ENCODE measurements around the gene GADD45B.
"Not testable (repeated sequence)": the region's sequence is repeated elsewhere in the genome, so short reads cannot be mapped to it uniquely, and the experiment has no call there.

GADD45B gene

DNA sequence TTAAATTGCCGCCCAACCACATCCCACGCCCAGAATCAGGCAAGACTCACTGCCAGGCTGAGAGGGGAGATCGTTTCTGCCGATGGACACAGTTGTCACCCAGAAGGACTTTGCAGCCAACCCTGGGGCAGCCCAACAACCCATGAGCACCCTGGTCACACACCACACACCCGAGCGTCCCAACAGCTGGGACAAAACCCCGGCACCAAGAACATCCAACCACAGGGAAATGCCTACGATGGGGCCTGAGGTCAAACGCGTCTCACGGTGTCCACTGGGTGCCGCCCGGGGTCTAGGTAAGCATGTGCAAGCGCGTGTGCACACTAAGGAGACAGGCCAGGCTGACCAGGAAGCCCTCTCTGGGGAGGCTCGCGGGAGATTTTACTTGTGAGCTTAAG lies 32.1 kb upstream of the GADD45B start:
- no peak for DNase-seq (ENCODE audit: low read depth)

DNA sequence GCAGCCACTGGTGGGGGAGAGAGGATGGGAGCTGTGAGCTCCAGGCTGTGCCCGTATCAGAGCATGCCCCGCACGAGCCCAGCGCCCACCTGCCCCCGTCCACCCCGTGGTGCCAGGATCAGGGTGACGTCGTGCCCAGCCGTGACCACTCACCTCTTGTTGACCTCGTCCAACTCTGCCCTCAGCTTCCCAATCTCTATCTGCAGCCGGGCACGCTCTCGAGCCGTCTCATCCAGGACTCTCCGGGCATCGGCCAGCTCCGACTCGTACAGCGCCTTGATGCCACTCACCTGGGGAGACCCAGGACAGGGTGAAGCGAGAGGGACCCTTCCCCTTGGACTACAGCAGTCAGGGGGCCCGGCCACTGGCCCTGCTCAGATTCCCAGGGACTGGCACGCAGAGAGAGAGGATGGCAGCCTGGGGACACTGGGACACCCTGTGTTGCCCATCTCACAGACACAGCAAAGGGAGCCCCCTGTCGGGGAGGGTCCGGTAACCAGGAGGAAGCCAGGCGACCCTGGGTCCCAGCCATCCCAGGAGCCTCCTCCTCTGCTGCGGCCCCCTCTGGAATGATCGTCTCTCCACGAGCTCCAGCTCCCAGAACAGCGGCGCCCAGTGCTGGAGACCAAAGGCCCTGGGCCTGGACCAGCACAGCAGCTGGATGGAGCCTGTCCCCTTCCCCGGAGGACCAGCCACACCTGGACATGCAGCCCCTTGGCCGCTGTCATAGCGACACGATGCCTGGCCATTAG lies 31.5 kb upstream of the GADD45B start:
- DNase-seq (ENCODE audit: low read depth): no peak

DNA sequence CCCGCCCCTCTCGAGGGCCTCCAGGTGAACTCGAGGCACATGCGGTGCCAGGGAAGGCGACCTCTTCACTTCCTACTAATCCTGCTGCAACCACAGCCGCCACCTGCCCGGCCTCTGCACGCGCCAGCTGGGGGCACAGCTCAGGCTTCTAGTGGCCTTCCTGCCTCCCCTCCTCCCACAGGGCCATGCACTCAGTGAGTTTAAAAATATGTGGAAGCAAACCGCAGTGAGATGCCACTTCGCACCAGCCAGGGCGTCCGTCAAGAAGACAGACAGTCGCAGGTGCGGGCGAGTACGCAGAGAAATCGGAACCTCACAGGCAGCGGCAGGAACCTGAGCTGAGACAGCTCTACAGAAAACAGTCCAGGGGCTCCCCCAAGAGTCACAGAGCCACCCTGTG lies 29.5 kb upstream of the GADD45B start:
- DNase-seq (ENCODE audit: low read depth): no peak

DNA sequence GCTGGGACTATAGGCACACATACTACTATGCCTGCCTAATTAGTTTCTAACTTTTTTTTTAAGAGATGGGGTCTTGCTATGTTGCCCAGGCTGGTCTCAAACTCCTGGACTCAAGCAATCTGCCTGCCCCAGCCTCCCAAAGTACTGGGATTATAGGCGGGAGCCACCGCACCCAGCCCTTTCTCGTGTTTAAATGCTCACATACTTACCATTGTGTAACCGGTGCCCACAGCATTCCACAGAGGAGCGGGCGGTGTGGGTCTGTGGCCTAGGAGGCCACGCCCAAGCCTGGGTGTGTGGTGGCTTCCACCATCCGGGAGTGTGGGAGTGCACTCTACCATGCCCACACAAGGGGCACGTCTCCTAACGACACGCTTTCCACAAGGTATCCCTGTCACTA lies 26.9 kb upstream of the GADD45B start:
- no peak for DNase-seq (ENCODE audit: low read depth)

DNA sequence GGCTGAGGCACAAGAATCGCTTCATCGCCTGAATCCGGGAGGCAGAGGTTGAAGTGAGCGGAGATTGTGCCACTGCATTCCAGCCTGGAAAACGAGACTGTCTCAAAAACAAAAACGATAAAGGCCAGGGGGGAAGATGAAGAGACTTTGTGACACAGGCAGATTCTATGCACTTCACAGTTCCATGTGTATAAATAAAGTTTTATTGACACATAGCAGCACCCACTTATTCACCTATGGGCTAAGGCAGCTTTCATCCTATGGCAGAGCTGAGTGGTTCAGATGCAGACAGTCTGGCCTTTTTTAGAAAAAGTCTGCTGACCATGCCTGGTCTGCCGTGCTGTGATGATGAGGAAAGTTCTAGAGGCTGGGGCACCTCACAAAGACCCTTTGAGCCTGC lies 24.8 kb upstream of the GADD45B start:
- DNase-seq (ENCODE audit: low read depth): no peak

DNA sequence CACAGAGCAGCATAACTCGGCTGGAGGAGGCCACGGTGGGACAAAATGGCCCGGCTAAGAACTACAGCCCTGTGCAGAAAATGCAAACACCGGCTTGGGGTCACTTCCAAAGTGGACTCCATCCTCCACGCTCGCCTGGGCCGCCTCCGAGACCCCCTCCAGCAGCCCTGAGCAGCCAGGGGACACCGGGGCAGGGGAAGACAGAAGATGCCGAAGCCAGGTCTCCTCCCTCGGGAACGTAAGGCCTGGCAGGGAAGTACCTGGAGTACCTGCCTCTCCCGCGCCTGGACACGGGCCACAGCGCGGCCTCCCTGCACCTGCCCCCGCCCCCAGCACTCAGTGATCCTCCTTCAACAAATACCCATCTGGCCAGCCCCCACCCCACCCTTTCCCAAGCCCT lies 24.2 kb upstream of the GADD45B start:
- no peak for DNase-seq (ENCODE audit: low read depth)

DNA sequence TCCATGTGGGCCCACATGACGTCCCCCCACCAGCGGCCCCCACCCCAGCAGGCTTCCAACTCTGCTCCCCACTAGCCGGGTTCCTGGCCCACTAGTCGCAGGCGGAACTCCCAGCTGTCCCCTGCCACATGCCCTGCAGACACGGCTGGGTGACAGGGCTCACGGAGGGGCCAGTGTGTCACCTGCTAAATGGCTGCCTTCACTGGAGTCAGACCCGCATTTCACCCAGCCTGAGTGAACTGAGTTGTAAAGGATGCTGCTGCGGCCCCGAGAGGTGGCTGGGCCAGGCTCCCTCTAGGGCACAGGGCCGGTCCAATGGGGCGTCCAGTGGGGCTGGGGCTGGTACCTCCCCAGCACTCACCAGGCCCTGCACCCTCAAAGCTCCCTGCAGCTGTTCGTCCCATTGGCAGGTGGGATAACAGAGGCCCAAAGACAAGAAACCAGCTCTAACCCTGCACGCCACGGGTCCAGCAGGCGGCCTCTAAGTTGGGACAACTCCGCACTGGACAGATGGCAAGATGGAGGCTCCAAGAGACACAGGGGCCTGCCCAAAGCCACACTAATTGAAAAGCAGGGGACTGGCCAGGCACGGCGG lies 22.4 kb upstream of the GADD45B start:
- DNase-seq (ENCODE audit: low read depth): no peak

DNA sequence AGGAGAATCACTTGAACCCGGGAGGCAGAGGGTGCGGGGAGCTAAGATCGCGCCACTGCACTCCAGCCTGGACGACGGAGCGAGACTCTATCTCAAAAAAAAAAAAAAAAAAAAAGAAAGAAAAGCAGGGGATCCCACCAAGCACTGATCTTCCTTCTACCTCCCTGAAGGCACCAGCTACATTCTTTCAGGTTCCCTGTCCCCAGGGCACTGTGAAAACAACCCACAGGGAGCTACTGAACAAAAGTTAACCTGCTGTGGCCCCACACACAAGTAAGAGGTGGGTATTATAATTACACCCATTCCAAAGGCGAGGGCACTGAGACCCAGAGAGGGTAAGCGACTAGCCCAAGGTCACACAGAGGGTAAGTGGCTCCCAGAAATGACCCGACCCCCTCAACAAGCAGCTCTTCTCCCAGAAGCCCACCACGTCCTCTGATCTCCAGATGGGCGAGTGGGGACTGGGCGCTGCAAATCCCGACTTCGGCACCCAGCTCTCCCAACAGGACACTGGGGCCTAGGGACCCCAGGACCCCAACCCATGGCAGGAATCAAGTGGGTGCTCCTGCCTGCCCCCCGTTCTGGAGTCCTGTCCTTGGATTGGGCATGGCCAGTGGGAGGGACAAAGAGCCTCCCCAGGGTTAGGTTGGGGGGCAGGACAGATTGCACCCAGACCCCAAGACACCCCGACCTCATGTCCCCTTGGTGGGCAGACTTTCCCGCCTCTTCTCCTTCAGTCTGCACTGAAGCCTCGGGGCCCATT lies 21.5 kb upstream of the GADD45B start:
- no peak for DNase-seq (ENCODE audit: low read depth)

DNA sequence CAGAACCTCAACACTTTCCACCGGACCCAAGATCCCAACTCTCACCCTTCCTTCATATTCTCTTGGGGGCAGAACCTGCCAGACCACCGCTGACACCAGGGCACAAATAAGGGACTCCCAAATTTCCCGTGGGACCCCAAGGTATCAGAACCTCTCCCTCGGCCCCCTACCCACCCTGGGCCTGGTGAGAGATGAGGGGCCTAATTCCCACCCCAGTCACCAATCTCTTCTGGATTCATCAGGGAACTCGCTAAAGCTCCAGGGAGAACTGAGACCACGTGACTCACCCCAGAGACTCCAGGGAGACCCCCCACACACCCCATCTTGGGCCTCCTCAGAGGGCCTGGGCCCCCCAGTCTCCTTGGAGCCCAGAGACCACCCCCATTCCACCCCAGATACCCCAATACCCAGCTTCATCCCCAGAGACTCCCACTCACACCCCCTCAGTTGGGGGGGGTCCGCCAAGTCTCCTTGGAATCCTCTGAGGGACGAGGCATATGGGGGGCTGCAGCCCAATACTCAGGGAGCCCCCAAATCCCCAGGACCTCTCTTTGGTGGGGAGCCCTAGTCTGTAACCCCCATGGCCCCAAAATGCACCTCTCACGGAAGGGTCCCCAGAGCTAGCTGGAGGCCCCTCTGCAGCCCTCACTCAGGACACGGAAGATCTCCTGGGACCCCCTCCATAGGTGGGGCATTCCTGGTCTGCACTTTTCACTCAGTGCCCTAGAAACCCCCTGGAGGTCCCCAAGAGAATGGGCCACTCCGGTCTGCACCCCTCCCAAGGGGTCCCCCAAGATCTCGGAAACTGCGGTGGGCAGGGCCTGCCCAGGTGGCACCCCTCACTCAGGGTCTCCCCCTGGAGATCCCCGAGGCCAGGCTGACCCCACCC lies 20.7 kb upstream of the GADD45B start:
- no peak for DNase-seq (ENCODE audit: low read depth)

DNA sequence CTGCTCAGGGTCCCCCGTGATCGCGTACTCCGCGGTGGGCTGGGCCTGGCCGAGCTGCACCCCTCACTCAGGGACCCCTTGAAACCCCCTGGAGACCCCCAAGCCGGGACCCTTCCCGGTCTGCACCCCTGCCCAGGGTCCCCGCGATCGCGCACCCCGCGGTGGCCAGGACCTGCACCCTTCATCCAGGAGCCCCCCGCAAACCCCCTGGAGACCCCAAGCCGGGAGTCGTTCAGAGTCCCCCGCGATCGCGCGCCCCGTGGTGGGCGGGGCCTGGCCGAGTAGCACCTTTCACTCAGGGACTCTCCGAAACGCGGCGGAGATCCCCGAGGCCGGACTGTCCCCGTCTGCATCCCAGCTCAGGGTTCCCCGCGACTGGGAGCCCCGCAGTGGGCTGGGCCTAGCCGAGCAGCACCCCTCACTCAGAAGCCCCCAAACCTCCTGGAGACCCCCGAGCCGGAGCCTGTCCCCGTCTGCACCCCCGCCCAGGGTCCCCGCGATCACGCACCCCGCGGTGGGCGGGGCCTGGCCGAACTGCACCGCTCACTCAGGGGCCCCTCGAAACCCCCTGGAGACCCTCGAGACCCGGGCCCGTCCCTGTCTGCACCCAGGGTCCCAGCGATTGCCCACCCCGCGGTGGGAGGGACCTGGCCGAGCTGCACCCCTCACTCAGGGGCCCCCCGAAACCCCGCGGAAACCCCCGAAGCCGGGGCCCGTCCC lies 19.9 kb upstream of the GADD45B start:
- peak; percentile 45 for DNase-seq (ENCODE audit: low read depth)

DNA sequence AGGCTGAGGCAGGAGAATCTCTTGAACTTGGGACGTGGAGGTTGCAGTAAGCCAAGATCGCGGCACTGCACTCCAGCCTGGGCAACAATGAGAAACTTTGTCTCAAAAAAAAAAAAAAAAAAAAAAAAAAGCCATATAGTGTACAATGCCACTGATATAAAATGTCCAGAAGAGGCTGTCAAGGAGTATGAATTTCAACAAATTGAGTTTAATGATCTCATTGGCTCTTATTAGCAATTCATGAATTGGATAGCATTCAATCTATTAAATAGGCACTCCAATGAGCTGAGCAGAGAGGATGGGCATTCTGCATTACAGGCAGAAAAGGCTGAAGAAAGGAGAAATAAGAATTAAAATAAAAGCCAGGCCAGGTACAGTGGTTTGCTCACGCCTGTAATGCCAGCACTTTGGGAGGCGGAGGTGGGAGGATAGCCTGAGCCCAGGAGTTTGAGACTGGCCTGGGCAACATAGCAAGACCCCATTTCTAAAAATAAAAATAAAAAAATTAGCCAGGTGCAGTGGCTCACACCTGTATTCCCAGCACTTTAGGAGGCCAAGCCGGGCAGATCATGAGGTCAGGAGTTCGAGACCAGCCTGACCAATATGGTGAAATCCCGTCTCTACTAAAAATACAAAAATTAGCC lies 18.4 kb upstream of the GADD45B start:
- DNase-seq (ENCODE audit: low read depth): no peak

DNA sequence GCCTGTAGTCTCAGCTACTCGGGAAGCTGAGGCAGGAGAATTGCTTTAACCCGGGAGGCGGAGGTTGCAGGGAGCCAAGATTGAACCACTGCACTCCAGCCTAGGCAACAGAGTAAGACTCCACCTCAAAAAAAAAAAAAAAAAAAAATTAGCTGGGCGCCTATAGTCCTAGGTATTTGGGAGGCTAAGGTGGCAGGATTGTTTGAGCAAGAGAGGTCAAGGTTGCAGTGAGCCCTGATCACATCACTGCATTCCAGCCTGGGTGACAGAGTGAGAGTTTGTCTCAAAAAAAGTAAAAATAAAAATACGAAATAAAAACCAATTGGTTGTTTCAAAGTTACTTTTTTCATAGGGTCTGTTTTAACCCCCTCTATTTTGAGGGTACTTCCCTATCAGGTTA lies 17.9 kb upstream of the GADD45B start:
- DNase-seq (ENCODE audit: low read depth): no peak

DNA sequence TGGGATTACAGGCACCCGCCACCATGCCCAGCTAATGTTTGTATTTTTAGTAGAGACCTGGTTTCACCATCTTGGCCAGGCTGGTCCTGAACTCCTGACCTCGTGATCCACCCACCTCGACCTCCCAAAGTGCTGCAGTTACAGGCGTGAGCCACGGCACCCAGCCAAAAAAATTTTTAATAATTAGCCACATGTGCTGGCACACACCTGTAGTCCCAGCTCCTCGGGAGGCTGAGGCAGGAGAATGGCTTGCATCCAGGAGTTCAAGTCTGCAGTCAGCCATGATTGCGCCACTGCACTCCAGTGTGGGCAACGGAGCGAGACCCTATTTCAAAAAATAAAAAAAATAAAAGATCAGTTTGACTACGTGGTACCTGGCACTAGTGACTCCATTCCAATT lies 17.2 kb upstream of the GADD45B start:
- not testable (repeated sequence) for DNase-seq (ENCODE audit: low read depth)

DNA sequence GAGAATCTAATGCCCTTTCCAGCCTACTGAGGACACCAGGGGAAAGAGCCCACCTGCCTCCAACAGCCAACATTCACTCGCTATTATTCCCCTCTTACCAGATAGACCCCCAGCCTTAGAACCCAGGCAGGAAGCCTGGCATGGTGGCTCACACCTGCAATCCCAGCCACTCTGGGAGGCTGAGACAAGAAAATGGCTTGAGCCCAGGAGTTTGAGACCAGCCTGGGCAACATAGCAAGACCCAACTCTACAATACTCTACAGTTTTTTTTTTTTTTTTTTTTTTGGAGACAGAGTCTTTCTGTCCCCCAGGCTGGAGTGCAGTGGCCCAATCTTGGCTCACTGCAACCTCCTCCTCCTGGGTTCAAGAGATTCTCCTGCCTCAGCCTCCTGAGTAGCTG lies 15.7 kb upstream of the GADD45B start:
- no peak for DNase-seq (ENCODE audit: low read depth)

DNA sequence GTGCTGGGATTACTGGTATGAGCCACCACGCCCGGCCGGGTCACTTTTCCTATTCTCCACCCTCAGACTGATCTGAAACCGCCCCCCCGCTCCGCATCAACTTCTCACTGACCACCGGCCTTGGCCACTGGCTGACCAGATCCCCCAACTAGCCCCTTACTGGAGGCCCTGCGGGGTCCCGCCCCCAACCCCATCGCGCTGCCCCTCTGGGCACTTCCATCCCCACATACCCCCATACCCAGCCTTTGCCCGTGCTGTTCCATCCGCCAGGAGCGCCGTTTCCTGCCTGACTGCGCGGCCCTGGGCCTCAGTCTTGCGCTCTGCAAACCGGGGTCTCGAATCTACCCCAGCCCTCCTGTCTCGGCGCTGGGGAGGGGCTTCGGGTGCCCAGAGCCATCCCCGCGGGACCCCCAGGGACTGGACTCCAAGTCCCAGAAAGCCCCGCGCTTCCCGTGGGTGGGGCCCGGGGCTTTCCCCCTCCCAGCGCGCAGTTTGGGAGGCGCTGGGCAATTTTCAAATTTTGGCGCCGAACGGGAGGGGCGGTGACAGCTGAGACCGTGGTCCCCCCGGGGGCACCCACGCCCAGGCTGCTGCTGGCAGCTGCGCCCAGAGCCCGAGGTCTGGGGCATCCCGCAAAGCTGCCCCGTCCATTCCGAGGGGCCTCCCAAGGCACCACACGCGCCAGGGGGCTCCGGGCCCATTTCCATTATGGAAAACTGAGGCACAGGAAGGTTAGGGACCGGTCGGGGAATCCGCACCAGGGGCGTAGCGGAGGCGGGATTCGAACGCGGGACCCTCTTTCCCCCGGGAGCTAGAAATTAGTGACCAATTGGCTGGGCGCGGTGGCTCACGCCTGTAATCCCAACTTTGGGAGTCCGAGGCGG lies 13.9 kb upstream of the GADD45B start:
- DNase-seq (ENCODE audit: low read depth): peak; percentile 72

DNA sequence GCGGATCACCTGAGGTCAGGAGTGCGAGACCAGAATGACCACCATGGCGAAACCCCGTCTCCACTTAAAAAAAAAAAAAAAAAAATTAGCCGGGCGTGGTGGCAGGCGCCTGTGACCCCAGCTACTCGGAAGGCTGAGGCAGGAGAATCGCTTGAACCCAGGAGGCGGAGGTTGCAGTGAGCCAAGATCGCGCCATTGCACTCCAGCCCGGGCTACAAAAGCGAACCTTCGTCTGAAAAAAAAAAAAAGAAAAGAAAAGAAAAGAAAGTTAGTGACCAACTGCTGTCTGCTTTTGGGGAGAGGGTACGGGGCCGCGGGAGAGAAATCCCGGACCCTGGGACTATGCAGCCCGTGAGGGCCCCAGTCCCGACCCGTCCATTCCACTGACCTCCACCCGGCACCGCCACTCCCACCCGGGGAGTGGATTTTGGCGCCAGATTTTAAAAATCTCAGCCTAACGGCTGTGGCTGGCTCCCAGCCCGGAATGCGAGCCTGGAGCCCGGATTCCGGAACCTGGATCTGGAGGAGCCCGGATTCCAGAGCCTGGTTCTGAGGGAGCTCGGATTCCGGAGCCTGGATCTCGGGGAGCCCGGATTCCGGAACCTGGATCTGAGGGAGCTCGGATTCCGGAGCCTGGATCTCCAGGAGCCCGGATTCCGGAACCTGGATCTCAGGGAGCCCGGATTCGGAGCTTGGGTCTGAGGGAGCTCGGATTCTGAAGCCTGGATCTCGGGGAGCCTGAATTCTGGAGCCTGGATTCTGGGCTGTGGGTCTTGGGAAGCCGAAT lies 13.1 kb upstream of the GADD45B start:
- DNase-seq (ENCODE audit: low read depth): no peak

DNA sequence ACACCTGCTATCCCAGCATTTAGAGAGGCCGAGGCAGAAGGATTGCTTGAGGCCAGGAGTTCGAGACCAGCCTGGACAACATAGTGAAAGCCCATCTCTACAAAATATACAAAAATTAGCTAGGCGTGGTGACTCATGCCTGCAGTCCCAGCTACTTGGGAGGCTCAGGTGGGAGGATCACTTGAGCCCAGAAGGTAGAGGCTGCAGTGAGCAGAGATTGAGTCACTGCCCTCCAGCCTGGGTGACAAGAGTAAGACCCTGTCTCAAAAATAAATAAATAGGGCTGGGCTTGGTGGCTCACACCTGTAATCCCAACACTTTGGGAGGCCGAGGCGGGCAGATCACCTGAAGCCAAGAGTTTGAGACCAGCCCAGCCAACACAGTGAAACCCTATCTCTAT lies 12.2 kb upstream of the GADD45B start:
- not testable (repeated sequence) for DNase-seq (ENCODE audit: low read depth)

DNA sequence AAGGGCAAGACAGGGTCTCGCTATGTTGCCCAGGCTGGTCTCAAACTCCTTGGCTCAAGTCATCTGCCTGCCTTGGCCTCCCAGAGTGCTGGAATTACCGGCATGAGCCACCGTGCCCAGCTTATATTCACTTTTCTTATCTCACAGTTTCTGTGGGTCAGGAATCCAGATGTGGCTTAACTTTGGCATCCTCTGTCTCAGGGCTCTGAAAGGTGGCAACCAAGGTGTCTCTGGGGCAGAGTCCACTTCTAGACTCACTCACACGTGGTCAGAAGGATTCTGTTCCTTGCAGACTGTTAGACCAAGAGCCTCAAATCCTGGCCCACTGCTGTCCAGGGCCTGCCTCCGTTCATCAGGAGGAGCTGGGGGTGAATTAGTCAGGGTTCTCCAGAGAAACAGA lies 11.5 kb upstream of the GADD45B start:
- DNase-seq (ENCODE audit: low read depth): no peak

DNA sequence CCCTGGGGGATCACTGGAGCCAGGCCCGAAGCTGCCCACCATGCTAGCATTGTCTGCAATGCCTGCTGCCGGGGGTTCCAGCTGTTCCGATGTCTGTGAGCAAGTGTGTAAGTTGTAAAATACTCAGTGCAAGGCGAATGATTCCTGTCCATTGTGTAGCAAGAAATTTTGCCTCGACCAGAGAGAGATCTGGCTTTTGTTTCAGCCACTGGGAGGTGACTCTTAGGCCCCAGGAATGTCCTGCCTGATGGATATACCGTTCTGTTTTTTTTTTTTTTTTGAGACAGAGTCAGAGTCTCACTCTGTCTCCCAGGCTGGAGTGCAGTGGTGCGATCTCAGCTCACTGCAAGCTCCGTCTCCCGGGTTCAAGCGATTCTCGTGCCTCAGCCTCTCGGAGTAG lies 7.3 kb upstream of the GADD45B start:
- no peak for DNase-seq (ENCODE audit: low read depth)
